HG03095 (cell line): ENCODE measurements around the gene NUP62.
A peak's percentile ranks its signal among the peaks of the same experiment; 100 is the strongest.

Source experiments
- ATAC-seq: cut with Tn5 transposase; IDR thresholded peaks from one replicate; pipeline ENCODE4 v1.9.1; 2021; ENCODE audit warnings: moderate library complexity; ENCODE audit not compliant: unreplicated experiment

NUP62 gene

GRCh38 chr19:49869484-49870308, 59.6 kb downstream of the NUP62 start:
- peak; percentile 51 for ATAC-seq

- ATAC-seq, result peak; percentile 3
These were observed 60.3 kb downstream of the NUP62 start for GRCh38 chr19:49869009-49869483.

DNA sequence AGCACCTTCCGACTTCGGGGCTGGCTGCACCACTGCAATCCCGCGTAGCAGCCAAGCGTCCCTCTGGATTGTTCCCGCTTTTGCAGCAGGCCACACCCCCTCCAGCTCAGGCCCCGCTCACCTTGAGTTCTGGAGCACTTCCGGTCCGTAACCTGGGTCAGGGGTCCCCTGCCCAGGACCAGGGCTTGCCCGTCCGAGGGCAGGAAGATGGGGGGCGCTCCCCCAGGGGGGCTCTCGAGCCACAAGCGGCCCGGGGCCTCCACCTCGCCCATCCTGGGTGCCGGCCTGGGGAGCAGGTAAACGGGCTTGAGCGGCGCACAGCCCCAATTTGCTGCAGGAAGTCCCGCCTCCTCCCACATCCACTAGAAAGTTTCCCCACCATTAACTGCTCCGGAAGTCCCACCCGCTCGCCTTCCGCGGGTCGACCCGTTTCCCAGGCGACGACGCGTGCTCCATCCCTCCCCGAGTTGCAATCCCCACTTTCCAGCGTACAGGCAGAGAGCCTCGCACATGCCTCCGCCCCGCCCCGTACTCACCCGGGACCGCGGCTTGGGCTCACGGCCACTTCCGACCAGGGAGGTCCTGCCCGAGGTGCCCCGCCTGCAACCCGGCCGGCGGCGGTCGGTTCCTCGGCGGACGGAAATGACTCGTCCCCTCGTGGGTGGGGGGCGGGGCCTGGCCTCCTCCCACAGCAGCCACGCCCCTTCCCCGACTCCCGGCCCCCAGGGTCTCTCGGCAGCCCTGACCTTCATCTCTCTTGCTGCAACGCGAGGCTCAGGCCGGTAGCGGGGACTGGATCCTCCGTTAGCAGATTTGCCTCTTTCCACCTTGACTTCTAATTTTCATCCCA, 62.1 kb downstream of the NUP62 start, which contains the start of gene PNKP:
Gene PNKP (minus strand): TSS at position 644 of the 850 bp plus-strand sequence. CDS start 372 bp downstream, at position 272.
- peak; percentile 35 for ATAC-seq

GRCh38 chr19:49864890-49865289, 64.4 kb downstream of the NUP62 start:
- no peak for ATAC-seq

DNA sequence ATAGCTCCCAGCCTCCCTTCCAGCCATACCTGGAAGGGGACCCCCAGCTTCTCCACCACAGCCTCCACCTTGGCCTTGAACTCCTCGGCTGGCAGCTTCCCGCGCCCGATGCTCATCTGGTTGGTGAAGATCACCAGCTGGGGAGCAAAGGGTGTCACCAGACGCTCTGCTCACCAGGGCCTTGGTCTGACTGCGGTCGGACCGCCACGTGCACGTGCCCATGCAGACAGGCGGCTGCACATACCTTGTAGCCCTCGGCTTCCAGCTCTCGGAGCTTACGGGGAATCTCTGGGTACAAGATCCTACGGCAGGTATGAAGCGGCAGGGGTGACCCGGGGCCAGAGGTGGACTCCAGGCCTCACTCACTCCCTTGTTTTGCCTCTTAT, 65.4 kb downstream of the NUP62 start:
- ATAC-seq, result no peak

GRCh38 chr19:49863254-49863934, 65.9 kb downstream of the NUP62 start:
- ATAC-seq, result no peak

GRCh38 chr19:49862391-49863253, 66.7 kb downstream of the NUP62 start:
- no peak for ATAC-seq

GRCh38 chr19:49861541-49862378, 67.5 kb downstream of the NUP62 start:
- no peak for ATAC-seq

GRCh38 chr19:49861107-49861506, 68.2 kb downstream of the NUP62 start:
- ATAC-seq, result no peak

- no peak for ATAC-seq
These were observed 68.8 kb downstream of the NUP62 start for GRCh38 chr19:49860336-49861102.

DNA sequence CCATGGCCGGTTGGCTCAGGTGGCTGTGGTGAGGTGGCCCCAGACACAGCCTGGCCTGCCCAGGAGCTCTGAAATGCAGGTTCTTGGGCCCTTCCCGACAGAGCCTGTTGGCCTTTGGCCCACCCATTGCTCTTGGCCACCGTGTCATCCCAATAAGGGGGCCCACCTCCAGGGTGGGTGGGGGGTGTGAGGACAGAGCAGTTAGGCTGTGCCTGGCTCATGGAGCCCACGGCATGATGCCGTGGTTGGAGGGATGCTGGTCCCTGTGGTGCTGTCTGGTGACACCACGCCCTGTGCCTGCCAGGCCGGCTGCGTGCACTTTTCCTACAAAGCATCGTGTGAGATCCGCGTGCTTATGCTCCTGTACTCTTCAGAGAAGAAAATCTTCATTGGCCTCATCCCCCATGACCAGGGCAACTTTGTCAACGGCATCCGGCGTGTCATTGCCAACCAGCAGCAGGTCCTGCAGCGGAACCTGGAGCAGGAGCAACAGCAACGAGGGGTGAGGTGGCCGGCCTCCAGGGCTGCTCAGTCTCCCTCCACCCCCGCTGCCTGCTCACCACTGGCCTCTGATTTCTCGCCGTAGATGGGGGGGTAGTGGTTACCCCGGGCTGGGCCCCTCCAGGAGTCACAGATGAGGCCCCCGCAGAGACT, 69.5 kb downstream of the NUP62 start:
- no peak for ATAC-seq

DNA sequence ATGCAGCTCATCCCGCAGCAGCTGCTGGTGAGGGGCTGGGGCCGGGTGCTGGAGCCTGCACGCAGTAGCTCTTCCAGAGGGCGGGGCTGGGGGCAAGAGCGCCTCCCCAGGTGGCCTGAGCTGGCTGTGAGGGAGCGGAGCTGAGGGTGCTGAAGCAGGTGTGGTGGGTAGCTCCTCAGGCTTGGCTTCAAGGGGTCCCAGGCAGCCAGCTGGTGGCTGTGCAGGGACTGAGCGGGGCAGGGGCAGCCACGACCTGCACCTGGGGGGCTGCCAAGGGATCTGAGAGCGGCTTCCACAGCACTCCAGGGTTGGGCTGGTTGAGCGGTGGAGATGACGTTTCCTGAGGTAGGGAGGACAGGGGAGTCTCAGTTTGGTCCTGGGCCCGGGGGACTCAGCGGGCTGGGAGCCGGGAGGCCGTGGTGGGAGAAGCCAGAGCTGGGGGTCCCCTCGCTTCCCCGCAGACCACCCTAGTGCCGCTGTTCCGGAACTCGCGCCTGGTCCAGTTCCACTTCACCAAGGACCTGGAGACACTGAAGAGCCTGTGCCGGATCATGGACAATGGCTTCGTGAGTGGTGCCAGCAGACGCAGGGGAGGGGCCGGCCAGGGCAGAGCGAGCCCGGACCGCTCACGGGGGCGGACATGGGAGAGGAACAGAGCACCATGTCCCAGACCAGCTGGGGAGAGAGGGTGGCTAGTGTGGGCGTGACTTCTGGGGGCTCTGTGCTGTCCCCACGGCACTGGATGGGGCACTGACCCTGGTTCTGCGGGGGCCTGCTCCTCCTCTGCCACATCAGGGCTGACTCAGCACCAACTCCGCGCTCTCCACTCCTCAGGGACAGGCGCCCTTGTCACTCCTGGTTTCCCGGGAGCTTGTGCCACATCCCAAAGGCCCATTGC, 71.0 kb downstream of the NUP62 start:
- ATAC-seq, result no peak

DNA sequence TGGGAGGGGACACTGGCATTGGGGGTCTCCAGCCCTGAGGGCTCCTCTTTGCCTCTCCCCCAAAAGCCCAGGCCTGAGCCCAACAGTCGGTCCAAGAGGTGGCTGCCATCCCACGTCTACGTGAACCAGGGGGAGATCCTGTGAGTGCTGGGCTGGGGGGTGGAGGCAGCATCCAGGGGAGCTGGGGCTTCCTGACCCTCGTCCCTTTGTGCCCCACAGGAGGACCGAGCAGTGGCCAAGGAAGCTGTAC, 71.5 kb downstream of the NUP62 start:
- no peak for ATAC-seq

DNA sequence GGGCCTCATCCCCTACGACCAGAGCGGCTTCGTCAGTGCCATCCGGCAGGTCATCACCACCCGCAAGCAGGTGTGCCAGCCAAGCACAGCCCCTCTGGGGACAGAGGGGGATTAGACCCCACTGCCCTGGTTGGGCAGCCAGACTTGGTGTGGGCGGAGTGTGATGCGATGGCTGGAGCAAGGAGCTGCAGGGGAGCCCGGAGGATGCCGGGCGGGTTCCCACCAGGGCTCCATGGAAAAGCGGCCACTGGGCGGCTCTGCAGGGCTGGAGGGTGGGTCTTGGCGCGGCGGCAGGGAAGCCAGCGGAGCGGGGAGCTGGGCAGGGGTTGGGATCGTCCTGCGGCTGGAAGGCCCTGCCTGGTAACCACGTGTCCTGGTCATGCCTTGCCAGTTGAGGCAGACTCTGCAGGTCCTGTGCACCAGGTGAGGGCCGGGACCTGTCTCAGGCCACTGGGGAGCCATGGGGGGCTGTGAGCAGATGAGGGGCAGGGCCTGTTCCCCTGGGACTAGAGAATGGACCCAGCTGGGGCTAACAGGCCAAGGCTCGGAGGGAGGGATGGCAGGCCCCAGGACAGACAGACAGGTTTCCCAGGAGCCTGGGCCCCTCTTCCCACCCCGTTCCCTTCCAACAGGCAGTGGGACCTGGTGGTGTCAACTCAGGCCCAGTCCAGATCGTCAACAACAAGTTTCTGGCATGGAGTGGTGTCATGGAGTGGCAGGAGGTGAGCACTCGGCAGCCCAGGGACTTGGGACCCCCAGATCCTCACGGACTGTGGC, 72.1 kb downstream of the NUP62 start:
- no peak for ATAC-seq
